ENCODE results near the gene HOXC9. TPM values are rescaled to one million over a fixed set of nuclear protein-coding genes. Genes with fewer than 3 reads are reported as not detected.

The HOXC9 gene
- total and polyA plus RNA-seq, 9 of the 15 experiments (the other 6 are each of a cell fraction or from before 2014, with no cell fraction given): 1.1 to 10.5 (median 9.3) TPM

DNA sequence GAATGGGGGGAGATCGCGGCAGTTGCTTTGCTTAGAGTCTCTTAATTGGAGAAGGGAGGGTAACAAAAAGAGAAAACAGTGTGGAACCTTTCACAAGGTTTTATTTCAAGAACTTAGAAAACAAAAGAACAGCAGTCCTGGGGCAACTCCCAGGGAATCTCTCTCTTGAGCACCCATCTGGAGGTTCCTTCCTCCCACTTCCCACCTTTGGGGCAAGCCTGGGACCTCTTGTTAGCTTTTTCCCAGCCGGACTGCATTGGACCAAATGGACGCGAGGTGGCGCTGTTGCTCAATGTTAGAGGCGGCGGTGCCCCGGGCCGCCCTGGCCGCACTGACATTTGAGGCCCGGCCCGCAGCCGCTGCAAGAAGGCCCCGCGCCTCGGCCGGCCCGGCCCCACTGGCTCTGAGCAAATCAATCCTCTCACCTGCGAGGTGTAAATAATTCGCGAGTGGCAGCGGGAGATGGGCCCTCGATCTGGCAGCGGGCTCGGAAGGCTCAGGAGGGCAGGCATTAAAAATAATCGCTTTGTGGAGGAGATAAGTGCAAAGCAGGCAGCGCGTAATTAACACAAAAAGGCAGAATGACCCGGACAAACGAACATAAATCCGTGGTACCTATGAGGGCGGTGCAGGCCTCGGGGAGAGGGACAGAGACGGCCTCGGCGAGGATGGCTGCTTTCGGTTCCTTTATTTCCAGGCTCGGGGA is 6.0 kb downstream of the HOXC9 start:
- FAIRE-seq: peak; percentile 93
- Histone ChIP-seq H3K4me1 (replicated peaks in 1 of 2; ENCODE audit: control insufficient read depth in 2 of 2, insufficient read depth in 2 of 2, low read length in 2 of 2) (peaks cover 24 to 41% of the 10 kb centered on the region in 2 experiments), H3K9me1 (ENCODE audit: control insufficient read depth, insufficient read depth, low read length) (no peaks in the 10 kb centered on the region), H3K9me3 (replicated peaks; ENCODE audit: control insufficient read depth, insufficient read depth, low read depth, low read length) (no peaks in the 10 kb centered on the region), H3K4me2 (ENCODE audit: insufficient read depth, low read length) (peak overlapping the region; percentile 54), H4K20me1 (replicated peaks; ENCODE audit: control insufficient read depth, insufficient read depth, low read length) (no peaks in the 10 kb centered on the region; the same call in 1 of the 2 replicates), H3K4me3 (no peak overlapping the region), H2AFZ (ENCODE audit: low read depth, low read length) (peak overlapping the region; percentile 15; the same call in 1 of the 2 replicates), H3K36me3 (ENCODE audit: control insufficient read depth, insufficient read depth, low read length) (no peaks in the 10 kb centered on the region), H3K9ac (ENCODE audit: insufficient read depth in 1 of 2, low read depth in 2 of 2, low read length in 2 of 2) (peak overlapping the region; percentile 17 to 79; a peak in 3 of 4 replicates), H3K27me3 (ENCODE audit: control insufficient read depth in 2 of 2, insufficient read depth in 2 of 2, low read length in 2 of 2) (no peaks in the 10 kb centered on the region), H3K27ac (ENCODE audit: extremely low read depth, low read depth, low read length) (no peak overlapping the region), H3K79me2 (ENCODE audit: control insufficient read depth, insufficient read depth, low read length) (peaks cover 3% of the 10 kb centered on the region; the same call in 2 of the 3 replicates)
- in situ Hi-C loops (cut with MboI): no loop called here
- POLR2A ChIA-PET: interaction anchor here (0.6 to 1.9 kb wide), 6 partner anchors 11 to 274 kb away, joined by 3 to 10 read pairs (median 4); partner anchors contain the start of gene HNRNPA1
- no TSS peak for BruUV-seq (replicated peaks)
- CTCF ChIA-PET (ENCODE audit: low intra/inter-chr PET ratio): interaction anchor here (0.6 to 3.0 kb wide), 16 partner anchors 12 to 211 kb away, joined by 3 to 42 read pairs (median 6); partner anchors contain the start of genes HOXC10 and HOXC5
- intact Hi-C loops (cut with micrococcal nuclease): loop anchor here (1.0 to 2.0 kb wide), 4 partner anchors 21 to 185 kb away; partner anchors contain the start of genes HOXC10 and HOXC5
- peak; percentile 90 for ATAC-seq
- peak; percentile 82 to 91 (median 86) for DNase-seq (ENCODE audit: extremely low read depth in 1 of 4, low spot score in 3 of 4)
- 14% methylated on average over 33 of the region's 39 CpGs for WGBS (ENCODE audit: insufficient coverage, low coverage, missing lambda C conversion rate)
- no peak for TF ChIP-seq MEF2D (tag; conservative IDR thresholded peaks at IDR 0.05; ENCODE audit: low read depth)
- TF ChIP-seq ZKSCAN3 (CRISPR knock-in tag; IDR thresholded peaks at IDR 0.05): no peak
- no peak for TF ChIP-seq PHB (CRISPR knock-in tag; IDR thresholded peaks at IDR 0.05)
- TF ChIP-seq RCOR1 (IDR thresholded peaks at IDR 0.05; ENCODE audit: borderline replicate concordance in 1 of 2, low read depth in 2 of 2, low read length in 2 of 2): peak in 1 of 2 experiments; percentile 65; a peak in 1 of 4 replicates
- TF ChIP-seq, protein P1, sequence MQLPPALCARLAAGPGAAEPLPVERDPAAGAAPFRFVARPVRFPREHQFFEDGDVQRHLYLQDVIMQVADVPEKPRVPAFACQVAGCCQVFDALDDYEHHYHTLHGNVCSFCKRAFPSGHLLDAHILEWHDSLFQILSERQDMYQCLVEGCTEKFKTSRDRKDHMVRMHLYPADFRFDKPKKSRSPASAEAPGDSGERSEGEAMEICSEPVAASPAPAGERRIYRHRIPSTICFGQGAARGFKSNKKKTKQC (CRISPR knock-in tag; IDR thresholded peaks at IDR 0.05): 0 out of 2 replicates have a peak, but pooled peaks have one; percentile 59
- no peak for TF ChIP-seq SNRNP70 (optimal IDR thresholded peaks at IDR 0.05; ENCODE audit: low read depth, low read length)
- TF ChIP-seq HLTF (IDR thresholded peaks at IDR 0.05): no peak
- TF ChIP-seq, protein P2, sequence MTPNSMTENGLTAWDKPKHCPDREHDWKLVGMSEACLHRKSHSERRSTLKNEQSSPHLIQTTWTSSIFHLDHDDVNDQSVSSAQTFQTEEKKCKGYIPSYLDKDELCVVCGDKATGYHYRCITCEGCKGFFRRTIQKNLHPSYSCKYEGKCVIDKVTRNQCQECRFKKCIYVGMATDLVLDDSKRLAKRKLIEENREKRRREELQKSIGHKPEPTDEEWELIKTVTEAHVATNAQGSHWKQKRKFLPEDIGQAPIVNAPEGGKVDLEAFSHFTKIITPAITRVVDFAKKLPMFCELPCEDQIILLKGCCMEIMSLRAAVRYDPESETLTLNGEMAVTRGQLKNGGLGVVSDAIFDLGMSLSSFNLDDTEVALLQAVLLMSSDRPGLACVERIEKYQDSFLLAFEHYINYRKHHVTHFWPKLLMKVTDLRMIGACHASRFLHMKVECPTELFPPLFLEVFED (CRISPR knock-in tag; conservative IDR thresholded peaks at IDR 0.05): no peak
- no peak for TF ChIP-seq OTX1 (CRISPR knock-in tag; IDR thresholded peaks at IDR 0.05)
- no peak for TF ChIP-seq SLC30A9 (CRISPR knock-in tag; IDR thresholded peaks at IDR 0.05)
- TF ChIP-seq, protein P3, sequence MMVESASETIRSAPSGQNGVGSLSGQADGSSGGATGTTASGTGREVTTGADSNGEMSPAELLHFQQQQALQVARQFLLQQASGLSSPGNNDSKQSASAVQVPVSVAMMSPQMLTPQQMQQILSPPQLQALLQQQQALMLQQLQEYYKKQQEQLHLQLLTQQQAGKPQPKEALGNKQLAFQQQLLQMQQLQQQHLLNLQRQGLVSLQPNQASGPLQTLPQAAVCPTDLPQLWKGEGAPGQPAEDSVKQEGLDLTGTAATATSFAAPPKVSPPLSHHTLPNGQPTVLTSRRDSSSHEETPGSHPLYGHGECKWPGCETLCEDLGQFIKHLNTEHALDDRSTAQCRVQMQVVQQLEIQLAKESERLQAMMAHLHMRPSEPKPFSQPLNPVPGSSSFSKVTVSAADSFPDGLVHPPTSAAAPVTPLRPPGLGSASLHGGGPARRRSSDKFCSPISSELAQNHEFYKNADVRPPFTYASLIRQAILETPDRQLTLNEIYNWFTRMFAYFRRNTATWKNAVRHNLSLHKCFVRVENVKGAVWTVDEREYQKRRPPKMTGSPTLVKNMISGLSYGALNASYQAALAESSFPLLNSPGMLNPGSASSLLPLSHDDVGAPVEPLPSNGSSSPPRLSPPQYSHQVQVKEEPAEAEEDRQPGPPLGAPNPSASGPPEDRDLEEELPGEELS (CRISPR knock-in tag; IDR thresholded peaks at IDR 0.05; ENCODE audit: borderline replicate concordance): no peak
- TF ChIP-seq HDGF (IDR thresholded peaks at IDR 0.05): no peak
- no peak for TF ChIP-seq NFYB (IDR thresholded peaks at IDR 0.05; ENCODE audit: extremely low read depth, insufficient read length)
- no peak for TF ChIP-seq ZNF785 (CRISPR knock-in tag; IDR thresholded peaks at IDR 0.05)
- no peak for TF ChIP-seq E2F3 (CRISPR knock-in tag; IDR thresholded peaks at IDR 0.05)
- TF ChIP-seq, protein P4, sequence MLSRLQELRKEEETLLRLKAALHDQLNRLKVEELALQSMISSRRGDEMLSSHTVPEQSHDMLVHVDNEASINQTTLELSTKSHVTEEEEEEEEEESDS (CRISPR knock-in tag; IDR thresholded peaks at IDR 0.05): no peak
- TF ChIP-seq KDM4B (IDR thresholded peaks at IDR 0.05; ENCODE audit: borderline replicate concordance in 2 of 2, low read depth in 1 of 2): 0 out of 4 replicates have a peak, but pooled peaks of 1 of the 2 experiments have one; percentile 65
- TF ChIP-seq CXXC5 (CRISPR knock-in tag; IDR thresholded peaks at IDR 0.05): peak; percentile 52; the same call in 1 of the 2 replicates
